Limb (tissue), 2 donors: ENCODE data around the gene GNLY.
"Not testable (repeated sequence)": the region's sequence is repeated elsewhere in the genome, so short reads cannot be mapped to it uniquely, and the experiment has no call there.

ENCODE experiments used
- DNase-seq, 2 donors: peaks; one replicate each; pipeline ENCODE4 v3.0.0-alpha.2; 2016; ENCODE audit errors: extremely low spot score in 2 of 2

GNLY gene

GRCh38 chr2:85663594-85664565 is 30.3 kb upstream of the GNLY start:
- DNase-seq = no peak

- no peak for DNase-seq
Measured at GRCh38 chr2:85665264-85665937, 28.8 kb upstream of the GNLY start.

GRCh38 chr2:85666016-85666415 is 28.1 kb upstream of the GNLY start:
- no peak for DNase-seq

- DNase-seq = no peak
Measured at GRCh38 chr2:85666435-85667316, 27.5 kb upstream of the GNLY start.

- no peak for DNase-seq
Measured at GRCh38 chr2:85667561-85668008, 26.6 kb upstream of the GNLY start.

- DNase-seq = no peak
Measured at GRCh38 chr2:85668009-85668856, 25.9 kb upstream of the GNLY start, which contains the start of gene SFTPB. TSS of gene SFTPB (minus strand) at chr2:85668199. CDS start at chr2:85668183, 16 bp downstream.

- no peak for DNase-seq
Measured at GRCh38 chr2:85668857-85669142, 25.4 kb upstream of the GNLY start.

GRCh38 chr2:85669549-85669948 is 24.6 kb upstream of the GNLY start:
- DNase-seq = no peak

- not testable (repeated sequence) for DNase-seq
Measured at GRCh38 chr2:85670416-85670815, 23.7 kb upstream of the GNLY start.

GRCh38 chr2:85672456-85672855 is 21.7 kb upstream of the GNLY start:
- no peak for DNase-seq

- no peak for DNase-seq
Measured at GRCh38 chr2:85673716-85674375, 20.3 kb upstream of the GNLY start.

- no peak for DNase-seq
Measured at GRCh38 chr2:85674417-85674816, 19.7 kb upstream of the GNLY start.

- no peak for DNase-seq
Measured at GRCh38 chr2:85675427-85675826, 18.7 kb upstream of the GNLY start.

GRCh38 chr2:85675866-85676548 is 18.2 kb upstream of the GNLY start:
- no peak for DNase-seq

GRCh38 chr2:85678377-85678776 is 15.8 kb upstream of the GNLY start:
- DNase-seq = no peak

- DNase-seq = peak; percentile 64 to 87
Measured at GRCh38 chr2:85678794-85679672, 15.1 kb upstream of the GNLY start.

GRCh38 chr2:85680707-85681371 is 13.3 kb upstream of the GNLY start:
- no peak for DNase-seq

- no peak for DNase-seq
Measured at GRCh38 chr2:85681372-85681763, 12.8 kb upstream of the GNLY start.
